Small intestine (tissue), 7 donors: ENCODE results near the gene PDAP1. TPM values are rescaled to one million over a fixed set of nuclear protein-coding genes. Genes with fewer than 3 reads are reported as not detected.

Experiments
- DNase-seq, 2 donors: peaks; one replicate each; pipeline versions ENCODE4 v3.0.0 to v3.0.0-alpha.2; 2013
- FAIRE-seq: peaks from 2 replicates; lab custom pipeline; 2012; peaks lifted over from hg19 to GRCh38; lab: Jason Lieb, UNC
- H3K27ac ChIP-seq, 3 donors: one replicate each; pipeline ENCODE4 v1.5.1; 2013; ENCODE audit warnings: low read length in 2 of 3, mild to moderate bottlenecking in 2 of 3, control low read depth in 1 of 3, inconsistent platforms in 1 of 3, low read depth in 1 of 3, moderate library complexity in 1 of 3
- H3K27me3 ChIP-seq, 3 donors: one replicate each; pipeline ENCODE4 v1.6.1; 2013; ENCODE audit warnings: low read length in 3 of 3, inconsistent platforms in 1 of 3; ENCODE audit not compliant: control insufficient read depth in 3 of 3, insufficient read depth in 3 of 3
- H3K36me3 ChIP-seq, 3 donors: one replicate each; pipeline ENCODE4 v1.6.1; 2013; ENCODE audit warnings: low read length in 3 of 3, inconsistent platforms in 1 of 3, low read depth in 1 of 3, mild to moderate bottlenecking in 1 of 3, moderate library complexity in 1 of 3; ENCODE audit not compliant: control insufficient read depth in 3 of 3, insufficient read depth in 2 of 3
- H3K4me1 ChIP-seq, 3 donors: one replicate each; pipeline ENCODE4 v1.6.1; 2013; ENCODE audit warnings: low read length in 2 of 3, inconsistent platforms in 1 of 3, low read depth in 1 of 3, mild to moderate bottlenecking in 1 of 3, moderate library complexity in 1 of 3; ENCODE audit not compliant: control insufficient read depth in 3 of 3, insufficient read depth in 2 of 3
- H3K4me3 ChIP-seq, 3 donors: one replicate each; pipeline ENCODE4 v1.5.1; 2013; ENCODE audit warnings: low read length in 3 of 3, control low read depth in 1 of 3, inconsistent platforms in 1 of 3, low read depth in 1 of 3, mild to moderate bottlenecking in 1 of 3, moderate library complexity in 1 of 3
- H3K9me3 ChIP-seq, 2 donors: one replicate each; pipeline ENCODE4 v1.6.1; 2013; ENCODE audit warnings: low read depth in 1 of 2, low read length in 1 of 2; ENCODE audit not compliant: control insufficient read depth in 2 of 2, insufficient read depth in 1 of 2
- WGBS, 3 donors: extraction: QIAGEN DNeasy Blood & Tissue Kit; methylation state at CpG; one replicate each; pipeline ENCODE4 v1.1.7; 2013; 5-methylcytosine and 5-hydroxymethylcytosine counted together
- polyA plus RNA-seq, 4 donors: library from polyadenylated mRNA; stranded (reverse) in 3 of 4; unstranded in 1 of 4; fragments of 200-250 nt in 3 of 4; fragments of 120-200 nt in 1 of 4; gene quantifications; one replicate each; pipeline versions ENCODE4 v1.2.1 to v1.2.3, GENCODE V29; 2013
- donor health status: healthy with polysubstance abuse.
- donor health status: control.
- donor health status: control.
- donor health status: Bipolar disorder and iron deficiency.
- donor health status: healthy.

The PDAP1 gene
- polyA plus RNA-seq, 4 donors = 94.7 to 212 (median 110) TPM

DNA sequence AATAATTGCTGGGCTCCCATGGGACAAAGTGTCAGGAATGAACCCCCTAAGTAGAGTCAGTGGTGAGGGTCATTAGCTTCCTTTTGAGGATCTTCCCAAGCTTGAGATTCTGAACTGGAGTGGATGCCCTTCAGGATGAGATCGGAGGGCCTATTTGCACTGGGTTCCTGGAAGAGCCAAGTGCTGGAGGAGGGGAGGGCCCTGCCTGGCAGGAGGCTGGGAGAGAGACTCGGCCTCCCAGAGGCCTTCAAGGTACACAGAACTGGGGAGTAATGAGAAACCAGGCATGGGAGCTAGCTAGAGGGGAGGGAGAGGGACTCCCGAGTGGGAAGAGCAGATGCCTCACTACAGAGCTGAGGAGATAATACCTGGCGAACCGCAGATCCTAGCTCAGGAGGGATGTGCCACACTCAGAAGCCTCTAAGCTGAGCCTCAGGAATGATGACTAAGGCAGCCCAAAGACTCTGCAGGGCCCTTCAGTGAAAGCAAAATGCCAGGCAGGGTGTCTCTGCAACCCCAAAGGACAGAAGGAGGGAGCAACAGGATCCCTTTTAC is 9.4 kb downstream of the PDAP1 start:
- Histone ChIP-seq H3K27me3 (no peaks in the 10 kb centered on the region), H3K27ac (no peak overlapping the region), H3K4me1 (peaks cover 0 to 1% (median 0%) of the 10 kb centered on the region in 3 donors), H3K4me3 (no peak overlapping the region), H3K36me3 (peaks cover 12 to 94% (median 17%) of the 10 kb centered on the region in 3 donors), H3K9me3 (no peaks in the 10 kb centered on the region)
- no peak for DNase-seq
- 76 to 82% (median 79%) methylated on average over 5 of the region's 5 CpGs for WGBS, 3 donors
- FAIRE-seq = no peak

GRCh38 chr7:99397297-99397983 is 11.0 kb downstream of the PDAP1 start:
- Histone ChIP-seq H3K36me3 (peaks cover 11 to 87% (median 17%) of the 10 kb centered on the region in 3 donors), H3K9me3 (no peaks in the 10 kb centered on the region), H3K27ac (no peak overlapping the region), H3K4me3 (no peak overlapping the region), H3K27me3 (no peaks in the 10 kb centered on the region), H3K4me1 (peaks cover 0 to 12% (median 3%) of the 10 kb centered on the region in 3 donors)
- FAIRE-seq = no peak
- DNase-seq = no peak
- 81 to 91% (median 86%) methylated on average over 15 to 18 of the region's 18 CpGs for WGBS, 3 donors

- peaks cover 11 to 85% (median 15%) of the 10 kb centered on the region in 3 donors for H3K36me3 ChIP-seq
- no peaks in the 10 kb centered on the region for H3K27me3 ChIP-seq
- 77 to 86% (median 85%) methylated on average over 21 of the region's 21 CpGs for whole genome bisulfite sequencing, 3 donors
- no peak overlapping the region for H3K27ac ChIP-seq
- H3K4me1 ChIP-seq = peaks cover 3 to 17% (median 3%) of the 10 kb centered on the region in 3 donors
- FAIRE-seq (no peak), DNase-seq (no peak)
- H3K9me3 ChIP-seq = no peaks in the 10 kb centered on the region
- H3K4me3 ChIP-seq = no peak overlapping the region
These were observed 11.7 kb downstream of the PDAP1 start for GRCh38 chr7:99396418-99397296.

GRCh38 chr7:99395616-99396327 is 12.6 kb downstream of the PDAP1 start:
- Histone ChIP-seq H3K36me3 (peaks cover 9 to 85% (median 21%) of the 10 kb centered on the region in 3 donors), H3K27ac (no peak overlapping the region), H3K9me3 (no peaks in the 10 kb centered on the region), H3K4me1 (peaks cover 3 to 17% (median 3%) of the 10 kb centered on the region in 3 donors), H3K4me3 (no peak overlapping the region), H3K27me3 (no peaks in the 10 kb centered on the region)
- DNase-seq (no peak), FAIRE-seq (no peak)
- WGBS, 3 donors = 84 to 89% (median 86%) methylated on average over 14 of the region's 14 CpGs

DNA sequence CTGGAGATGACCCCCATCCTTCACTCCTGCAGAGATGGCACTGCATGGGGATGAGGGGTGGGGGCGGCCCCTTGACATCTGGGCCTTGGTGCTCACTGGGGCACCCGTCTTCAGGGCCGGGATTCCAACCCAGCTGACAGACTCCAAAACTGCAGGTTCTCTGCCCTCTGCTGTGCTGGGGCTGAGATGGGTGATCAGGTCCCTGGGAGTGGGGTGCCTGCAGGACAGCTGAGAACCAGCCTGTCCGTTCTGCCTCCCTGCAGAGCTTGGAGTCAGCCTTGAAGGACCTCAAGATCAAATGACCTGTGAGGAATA is 14.3 kb downstream of the PDAP1 start:
- FAIRE-seq (no peak), DNase-seq (no peak)
- Histone ChIP-seq H3K9me3 (no peaks in the 10 kb centered on the region), H3K27me3 (no peaks in the 10 kb centered on the region), H3K4me3 (no peak overlapping the region), H3K4me1 (peaks cover 3 to 17% (median 3%) of the 10 kb centered on the region in 3 donors), H3K36me3 (peaks cover 19 to 85% (median 19%) of the 10 kb centered on the region in 3 donors), H3K27ac (no peak overlapping the region)
- 83 to 97% (median 94%) methylated on average over 4 of the region's 4 CpGs for WGBS, 3 donors

GRCh38 chr7:99393355-99394187 is 14.8 kb downstream of the PDAP1 start:
- H3K27me3 ChIP-seq = no peaks in the 10 kb centered on the region
- peak overlapping the region in 2 of 3 donors; percentile 65 to 82 for H3K27ac ChIP-seq
- no peak for DNase-seq
- peak overlapping the region; percentile 34 to 62 (median 53) for H3K4me3 ChIP-seq
- H3K4me1 ChIP-seq = peaks cover 3 to 17% (median 3%) of the 10 kb centered on the region in 3 donors
- no peaks in the 10 kb centered on the region for H3K9me3 ChIP-seq
- H3K36me3 ChIP-seq = peaks cover 19 to 82% (median 19%) of the 10 kb centered on the region in 3 donors
- no peak for FAIRE-seq
- whole genome bisulfite sequencing, 3 donors = 50 to 55% (median 53%) methylated on average over 28 to 30 of the region's 30 CpGs

GRCh38 chr7:99392659-99393354 is 15.6 kb downstream of the PDAP1 start:
- Histone ChIP-seq H3K36me3 (peaks cover 17 to 82% (median 22%) of the 10 kb centered on the region in 3 donors), H3K27me3 (no peaks in the 10 kb centered on the region), H3K9me3 (no peaks in the 10 kb centered on the region), H3K27ac (peak overlapping the region; percentile 45 to 82 (median 65)), H3K4me1 (peaks cover 3 to 17% (median 3%) of the 10 kb centered on the region in 3 donors), H3K4me3 (peak overlapping the region; percentile 34 to 62 (median 53))
- 6 to 15% (median 9%) methylated on average over 48 to 68 of the region's 68 CpGs for WGBS, 3 donors
- DNase-seq (peak; percentile 90), FAIRE-seq (no peak)
